Kidney (tissue), 14 donors: ENCODE measurements around the gene EIF4G1. TPM values are rescaled to one million over a fixed set of nuclear protein-coding genes. Genes with fewer than 3 reads are reported as not detected.
A peak's percentile ranks its signal among the peaks of the same experiment; 100 is the strongest.

Experiments used
- DNase-seq, 5 donors: peaks; one replicate each; pipeline ENCODE4 v3.0.0-alpha.2; 2013 to 2020
- FAIRE-seq: peaks from 2 replicates; lab custom pipeline; 2012; peaks lifted over from hg19 to GRCh38; lab: Jason Lieb, UNC
- H3K27ac ChIP-seq, 2 donors: one replicate each; pipeline ENCODE4 v1.7.0; 2013; ENCODE audit warnings: low read depth in 2 of 2, low read length in 2 of 2, inconsistent platforms in 1 of 2
- H3K27me3 ChIP-seq: one replicate; pipeline ENCODE4 v1.7.1; 2013; ENCODE audit warnings: low read length, inconsistent platforms; ENCODE audit not compliant: control insufficient read depth, insufficient read depth
- H3K36me3 ChIP-seq, 3 donors: one replicate each; pipeline versions ENCODE4 v1.7.0 to v1.7.1; 2013; ENCODE audit warnings: low read length in 3 of 3, control low read depth in 1 of 3, inconsistent platforms in 1 of 3; ENCODE audit not compliant: insufficient read depth in 3 of 3, control insufficient read depth in 2 of 3
- H3K4me1 ChIP-seq, 3 donors: one replicate each; pipeline versions ENCODE4 v1.7.0 to v1.7.1; 2013; ENCODE audit warnings: low read length in 3 of 3, inconsistent platforms in 1 of 3, low read depth in 1 of 3; ENCODE audit not compliant: control insufficient read depth in 2 of 3, insufficient read depth in 2 of 3
- H3K4me3 ChIP-seq, 3 donors: one replicate each; pipeline versions ENCODE4 v1.7.0 to v1.8.1; 2013; ENCODE audit warnings: low read length in 3 of 3, control low read depth in 1 of 3, inconsistent platforms in 1 of 3
- H3K9ac ChIP-seq, 3 donors: one replicate each; pipeline versions ENCODE4 v1.7.0 to v1.7.1; 2013; ENCODE audit warnings: low read length in 3 of 3, control low read depth in 1 of 3, inconsistent platforms in 1 of 3
- H3K9me3 ChIP-seq, 3 donors: one replicate each; pipeline versions ENCODE4 v1.7.0 to v1.7.1; 2013; ENCODE audit warnings: low read length in 3 of 3, control low read depth in 1 of 3, inconsistent platforms in 1 of 3; ENCODE audit not compliant: control insufficient read depth in 2 of 3, insufficient read depth in 1 of 3
- intact Hi-C: fragments of 100-400 bp; cut with DNase I; formaldehyde crosslinking; loops from one replicate; pipeline ENCODE4 v1.11.1; 2022
- polyA plus RNA-seq: library from polyadenylated mRNA; stranded (reverse); fragments of 350-450 nt; fragmentation: Illumina TruSeq; extraction: RNeasy Lipid Tissue Mini Kit (QIAGEN cat#74804); gene quantifications from one replicate; pipeline ENCODE4 v1.2.3, GENCODE V29; 2014; ENCODE audit warnings: low read depth, low replicate concordance; ENCODE audit not compliant: insufficient read depth
- total RNA-seq: library from RNA; stranded (reverse); fragmentation: NEBNext Ultra II Directional; extraction: Animal tissue kit (Norgen Biotek cat#: 25700); gene quantifications from one replicate; pipeline ENCODE4 v1.2.1, GENCODE V29; 2021
- TF ChIP-seq, protein P1 (sequence below): IDR thresholded peaks from 3 replicates; pipeline ENCODE4 v1.5.1; 2012; ENCODE audit warnings: mild to moderate bottlenecking, moderate library complexity, borderline replicate concordance; ENCODE audit not compliant: insufficient read depth; ENCODE audit errors: extremely low read depth
- donor health status: control.
- donor health status: control.
- donor health status: control.
- donor health status: control.
- donor health status: control.
- donor health status: DM: yes; HTN: yes; CAD: no.
- donor health status: Normal renal cell carcinoma (clear cell type).

The EIF4G1 gene
- total and polyA plus RNA-seq, 2 donors from 2014 or later: 118 to 327 TPM

DNA sequence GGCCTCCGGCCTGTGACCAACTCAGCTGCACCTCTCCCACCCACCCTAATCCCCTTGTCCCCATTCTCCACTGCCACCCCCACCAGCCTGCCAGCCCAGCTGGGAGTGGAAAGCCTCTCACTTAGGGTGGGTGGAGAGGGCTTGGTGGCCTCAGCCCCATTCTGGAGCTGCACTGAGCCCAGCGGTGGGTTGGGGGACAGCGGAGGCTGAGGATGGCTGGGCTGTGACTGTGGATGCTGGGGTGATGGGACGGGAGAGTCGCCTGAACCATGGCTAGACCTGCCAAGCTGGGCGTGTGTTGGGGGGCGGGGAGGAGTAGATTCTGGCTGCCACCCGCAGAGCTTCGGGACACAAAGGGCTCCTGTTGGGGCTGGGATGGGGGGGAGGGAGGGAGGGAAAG, 45.2 kb downstream of the EIF4G1 start:
- Histone ChIP-seq H3K4me1 (peaks cover 3 to 15% (median 13%) of the 10 kb centered on the region in 3 donors), H3K4me3 (no peak overlapping the region), H3K9me3 (no peaks in the 10 kb centered on the region), H3K27me3 (no peaks in the 10 kb centered on the region), H3K9ac (no peak overlapping the region), H3K27ac (no peak overlapping the region), H3K36me3 (peaks cover 0 to 5% (median 4%) of the 10 kb centered on the region in 3 donors)
- intact Hi-C loops: no loop called here
- DNase-seq (peak in 2 of 5 donors; percentile 57 to 64), FAIRE-seq (no peak)
- TF ChIP-seq, protein P1, sequence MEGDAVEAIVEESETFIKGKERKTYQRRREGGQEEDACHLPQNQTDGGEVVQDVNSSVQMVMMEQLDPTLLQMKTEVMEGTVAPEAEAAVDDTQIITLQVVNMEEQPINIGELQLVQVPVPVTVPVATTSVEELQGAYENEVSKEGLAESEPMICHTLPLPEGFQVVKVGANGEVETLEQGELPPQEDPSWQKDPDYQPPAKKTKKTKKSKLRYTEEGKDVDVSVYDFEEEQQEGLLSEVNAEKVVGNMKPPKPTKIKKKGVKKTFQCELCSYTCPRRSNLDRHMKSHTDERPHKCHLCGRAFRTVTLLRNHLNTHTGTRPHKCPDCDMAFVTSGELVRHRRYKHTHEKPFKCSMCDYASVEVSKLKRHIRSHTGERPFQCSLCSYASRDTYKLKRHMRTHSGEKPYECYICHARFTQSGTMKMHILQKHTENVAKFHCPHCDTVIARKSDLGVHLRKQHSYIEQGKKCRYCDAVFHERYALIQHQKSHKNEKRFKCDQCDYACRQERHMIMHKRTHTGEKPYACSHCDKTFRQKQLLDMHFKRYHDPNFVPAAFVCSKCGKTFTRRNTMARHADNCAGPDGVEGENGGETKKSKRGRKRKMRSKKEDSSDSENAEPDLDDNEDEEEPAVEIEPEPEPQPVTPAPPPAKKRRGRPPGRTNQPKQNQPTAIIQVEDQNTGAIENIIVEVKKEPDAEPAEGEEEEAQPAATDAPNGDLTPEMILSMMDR: no peak

DNA sequence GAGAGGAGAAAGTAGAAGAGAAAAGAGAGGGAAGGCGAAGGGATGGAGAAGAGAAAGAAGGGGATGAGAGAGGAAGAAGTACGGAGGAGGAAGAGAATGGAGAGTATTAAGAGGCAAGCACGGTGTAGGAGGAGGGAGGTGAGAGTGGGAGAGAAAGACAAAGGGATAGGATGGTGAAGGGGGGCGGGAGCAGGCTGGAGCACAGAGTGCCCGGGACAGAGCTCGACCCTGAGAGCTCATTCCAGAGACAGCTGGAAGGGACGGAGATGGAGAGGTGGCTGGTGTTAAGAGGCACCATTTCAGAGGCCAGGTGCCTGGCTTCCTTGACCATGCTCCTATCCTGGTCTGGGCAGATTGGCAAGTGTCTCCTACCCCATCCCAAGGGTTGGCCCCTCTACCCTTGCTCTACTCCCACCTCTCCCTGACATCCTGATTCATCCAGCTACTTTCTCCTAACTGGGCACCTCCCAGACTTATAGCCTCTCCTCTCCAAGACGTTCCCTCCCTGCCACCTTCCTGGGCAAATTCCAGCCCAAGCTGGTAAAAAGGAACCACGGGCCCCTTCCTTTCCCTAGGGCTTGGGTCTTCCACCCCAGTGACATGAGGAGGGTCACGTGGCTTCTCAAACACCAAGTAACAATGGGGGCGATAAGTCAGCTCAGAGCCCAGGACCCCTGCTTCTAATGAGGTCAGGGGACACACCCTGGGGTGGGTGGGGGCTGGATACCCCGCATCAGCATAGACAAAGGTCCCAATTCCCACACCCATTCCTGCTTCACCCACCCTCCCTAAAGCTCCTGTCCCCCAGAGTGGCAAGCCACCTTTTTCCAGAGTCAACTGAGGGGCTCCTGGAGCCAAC, 45.9 kb downstream of the EIF4G1 start:
- TF ChIP-seq, protein P1: no peak

DNA sequence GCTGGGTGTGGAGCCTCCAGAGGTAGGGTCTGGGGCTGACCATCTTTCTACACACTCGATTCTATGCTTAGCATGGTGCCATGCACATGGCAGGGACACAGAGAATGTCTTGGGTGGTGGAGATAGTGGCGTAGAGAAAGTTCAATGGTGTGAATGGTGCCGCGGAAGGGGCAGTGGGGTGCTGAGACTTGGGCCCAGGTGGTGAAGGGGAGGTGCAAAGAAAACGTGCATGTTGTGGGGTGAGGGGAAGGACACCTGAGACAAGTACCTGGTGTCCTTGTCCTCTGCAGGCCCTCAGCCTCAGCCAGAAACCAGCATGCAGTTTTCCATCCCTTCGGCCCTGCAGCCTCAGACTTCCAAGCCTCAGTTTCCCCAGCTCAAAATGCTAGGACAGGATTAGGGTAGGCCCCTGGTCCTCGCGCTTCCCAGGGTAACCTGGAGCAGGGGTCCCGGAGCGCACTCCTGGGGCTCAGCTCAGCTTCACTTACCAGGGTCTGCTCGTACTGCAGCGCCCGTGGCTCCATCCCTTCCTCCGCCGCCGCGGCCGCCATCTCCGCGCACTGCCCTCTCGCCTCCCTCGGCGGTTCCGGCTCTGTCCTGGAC, 46.6 kb downstream of the EIF4G1 start:
- Histone ChIP-seq H3K9ac (peak overlapping the region; percentile 48 to 70 (median 67)), H3K27ac (peak overlapping the region; percentile 56 to 81), H3K9me3 (no peaks in the 10 kb centered on the region), H3K27me3 (no peaks in the 10 kb centered on the region), H3K4me1 (peaks cover 3 to 17% (median 13%) of the 10 kb centered on the region in 3 donors), H3K36me3 (peaks cover 5 to 10% (median 6%) of the 10 kb centered on the region in 3 donors), H3K4me3 (peak overlapping the region; percentile 51 to 90 (median 81))
- intact Hi-C loops: no loop called here
- DNase-seq: peak in 1 of 5 donors; percentile 80
- no peak for FAIRE-seq
- TF ChIP-seq, protein P1: no peak

More for the DNA sequence above, 45.9 kb downstream of the EIF4G1 start:
- H3K4me1 ChIP-seq: peaks cover 3 to 17% (median 13%) of the 10 kb centered on the region in 3 donors
- H3K27ac ChIP-seq: no peak overlapping the region
- no peaks in the 10 kb centered on the region for H3K27me3 ChIP-seq
- H3K4me3 ChIP-seq: peak overlapping the region; percentile 51 to 90 (median 81)
- H3K36me3 ChIP-seq: peaks cover 3 to 9% (median 6%) of the 10 kb centered on the region in 3 donors
- H3K9ac ChIP-seq: peak overlapping the region in 2 of 3 donors; percentile 67 to 70
- DNase-seq (peak in 2 of 5 donors; percentile 61 to 71), FAIRE-seq (no peak)
- intact Hi-C loops: no loop called here
- H3K9me3 ChIP-seq: no peaks in the 10 kb centered on the region
